Stimulated activated CD8-positive, alpha-beta memory T cell treated with anti-CD3 and anti-CD28 coated beads, Interleukin-4, amount 100 ng/mL, for 48 hours (primary cell): ENCODE data around the gene SAP30BP.
A peak's percentile ranks its signal among the peaks of the same experiment; 100 is the strongest.

Experiments
- DNase-seq: peaks from one replicate; pipeline ENCODE4 v3.0.0-alpha.2; 2020

The SAP30BP gene

DNA sequence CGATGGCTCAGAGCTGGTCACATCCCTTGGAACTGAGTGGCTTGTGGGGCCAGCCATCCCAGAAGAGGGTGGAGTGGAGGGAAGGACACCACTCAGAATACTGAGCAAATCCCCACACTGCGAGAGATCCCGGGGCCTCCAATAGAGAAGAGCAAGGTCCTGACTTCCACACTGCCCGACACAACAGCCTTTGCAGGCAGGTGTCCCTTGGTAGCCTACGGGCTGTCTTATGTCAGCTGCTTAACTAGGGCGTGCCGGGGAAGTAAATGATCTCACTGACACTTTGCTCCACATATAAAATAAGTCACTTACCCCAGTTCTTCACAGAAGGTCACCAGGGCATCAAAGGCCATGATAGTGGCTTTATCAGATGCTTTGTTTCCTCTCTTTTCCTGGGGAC, 16.3 kb upstream of the SAP30BP start:
- DNase-seq: no peak

- no peak for DNase-seq
Measured at GRCh38 chr17:75652341-75652740, 14.8 kb upstream of the SAP30BP start.

- DNase-seq: peak; percentile 54
Measured at GRCh38 chr17:75652934-75653549, 14.1 kb upstream of the SAP30BP start.

GRCh38 chr17:75654176-75654575, 13.0 kb upstream of the SAP30BP start:
- no peak for DNase-seq

GRCh38 chr17:75658237-75658636, 8.9 kb upstream of the SAP30BP start:
- no peak for DNase-seq

DNA sequence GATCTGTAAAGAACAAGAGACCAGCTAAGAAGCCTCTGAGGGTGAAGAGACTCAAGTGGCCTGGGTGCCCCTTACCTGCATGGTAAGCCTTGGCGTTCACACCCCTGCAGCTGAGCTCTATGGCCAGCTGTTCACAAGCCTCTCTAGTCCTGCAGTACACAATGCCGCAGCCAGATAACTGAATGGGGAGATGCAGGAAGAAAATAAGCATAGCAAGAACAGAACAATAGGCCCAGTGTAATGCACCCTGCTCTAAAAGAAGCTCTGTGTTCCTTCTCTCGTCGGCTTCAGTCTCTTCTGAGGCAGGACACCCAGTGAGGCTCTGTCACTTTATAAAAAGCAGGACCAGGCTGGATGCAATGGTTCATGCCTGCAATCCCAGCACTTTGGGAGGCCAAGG, 5.6 kb upstream of the SAP30BP start:
- DNase-seq: no peak

DNA sequence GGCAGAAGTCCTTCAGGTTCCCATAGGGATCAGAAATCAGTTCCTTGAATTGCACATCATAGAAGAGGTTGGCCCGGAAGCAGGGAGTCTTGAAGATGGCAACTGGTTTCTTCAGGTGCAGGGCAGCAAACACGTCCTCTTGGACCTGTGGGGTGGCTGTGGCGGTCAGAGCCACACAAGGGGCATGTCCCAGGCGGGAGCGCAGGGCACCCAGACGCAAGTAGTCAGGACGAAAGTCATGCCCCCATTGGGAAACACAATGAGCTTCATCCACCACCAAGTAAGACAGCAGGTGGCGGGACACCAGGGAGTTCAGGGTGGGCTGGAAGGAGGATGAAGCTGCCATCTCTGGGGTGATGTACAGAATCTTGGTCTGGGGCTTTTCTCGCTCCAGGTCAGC, 4.6 kb upstream of the SAP30BP start:
- no peak for DNase-seq

GRCh38 chr17:75664099-75664549, 3.0 kb upstream of the SAP30BP start:
- no peak for DNase-seq

DNA sequence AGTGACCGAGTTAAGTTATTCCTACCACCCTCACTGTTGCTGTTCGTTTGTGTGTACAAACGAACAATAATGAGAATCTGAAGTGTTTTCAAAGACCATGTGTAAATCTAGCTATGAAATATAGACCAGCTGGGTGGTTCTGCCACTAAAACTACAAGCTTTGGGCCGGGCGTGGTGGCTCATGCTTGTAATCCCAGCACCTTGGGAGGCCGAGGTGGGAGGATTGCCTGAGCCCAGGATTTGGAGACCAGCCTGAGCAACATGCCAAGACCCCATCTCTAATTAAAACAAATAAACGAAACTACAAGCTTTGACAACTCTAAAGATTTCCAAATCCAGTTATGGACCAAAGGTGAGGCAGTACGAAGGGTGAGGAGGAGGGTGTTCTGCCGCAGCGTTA, 1.2 kb upstream of the SAP30BP start:
- no peak for DNase-seq

GRCh38 chr17:75667825-75668224, 687 bp downstream of the SAP30BP start:
- no peak for DNase-seq

DNA sequence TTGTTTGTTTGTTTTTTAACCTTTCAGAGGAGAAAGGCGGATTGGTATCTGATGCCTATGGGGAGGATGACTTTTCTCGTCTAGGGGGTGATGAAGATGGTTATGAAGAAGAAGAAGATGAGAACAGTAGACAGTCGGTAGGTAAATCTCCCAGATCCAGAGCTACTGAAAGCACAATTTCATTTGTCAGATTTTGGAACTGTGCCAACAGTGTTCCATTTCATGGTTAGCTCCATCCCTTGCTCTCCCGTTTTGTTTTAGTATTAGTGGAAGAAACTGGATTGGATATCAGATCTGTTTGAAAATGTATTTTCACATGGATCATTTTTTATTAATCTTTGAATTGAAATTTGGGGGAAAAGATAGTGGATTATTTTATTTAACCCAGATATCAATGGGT, 1.4 kb downstream of the SAP30BP start:
- no peak for DNase-seq

GRCh38 chr17:75670868-75671267, 3.7 kb downstream of the SAP30BP start:
- no peak for DNase-seq

DNA sequence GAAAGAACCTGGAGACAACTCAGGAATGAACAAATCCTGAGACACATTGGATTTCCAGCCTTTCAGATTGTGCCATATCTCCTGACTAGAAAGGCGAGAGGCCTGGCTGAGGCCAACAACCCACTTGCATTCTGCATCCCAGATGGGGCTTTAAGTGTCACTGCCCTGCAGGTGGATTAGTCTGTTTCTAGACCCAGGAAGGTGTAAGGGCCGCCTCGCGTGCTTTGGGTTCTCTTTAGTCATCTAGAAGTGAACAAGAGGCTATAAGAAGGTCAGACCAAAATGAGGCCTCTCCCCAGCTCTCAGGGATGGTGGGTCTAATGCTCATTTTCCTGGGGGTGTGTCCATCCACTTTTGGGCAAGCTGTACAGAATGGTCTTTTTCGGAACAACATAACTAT, 4.9 kb downstream of the SAP30BP start:
- no peak for DNase-seq

- no peak for DNase-seq
Measured at GRCh38 chr17:75673487-75673886, 6.3 kb downstream of the SAP30BP start.

- DNase-seq: no peak
Measured at GRCh38 chr17:75676461-75676860, 9.3 kb downstream of the SAP30BP start.

DNA sequence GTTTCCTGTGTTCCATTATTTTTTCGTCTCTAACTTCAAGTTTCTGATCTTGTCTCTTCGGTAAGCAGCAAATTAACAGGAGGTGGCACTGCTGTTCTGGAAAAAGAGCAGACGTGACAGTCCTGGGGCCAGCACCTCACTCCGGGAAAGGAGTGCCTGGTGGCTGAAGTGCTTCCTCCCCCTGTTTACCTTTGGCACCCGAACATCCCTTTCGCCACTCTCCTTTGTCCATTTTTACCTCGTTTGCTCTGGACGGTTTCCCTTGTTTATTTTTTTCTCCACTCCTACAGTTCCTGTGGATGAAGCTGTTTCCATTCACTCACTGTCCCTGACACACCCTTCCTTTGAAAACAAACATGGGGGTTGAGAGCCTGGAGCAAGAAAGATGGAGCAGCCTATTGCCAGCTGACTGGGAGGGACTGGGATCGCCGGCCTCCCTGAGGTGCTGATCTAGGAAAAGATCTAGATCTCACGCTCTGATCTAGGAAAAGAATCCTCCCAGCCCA, 12.6 kb downstream of the SAP30BP start:
- no peak for DNase-seq

GRCh38 chr17:75680431-75680830, 13.3 kb downstream of the SAP30BP start:
- DNase-seq: no peak

DNA sequence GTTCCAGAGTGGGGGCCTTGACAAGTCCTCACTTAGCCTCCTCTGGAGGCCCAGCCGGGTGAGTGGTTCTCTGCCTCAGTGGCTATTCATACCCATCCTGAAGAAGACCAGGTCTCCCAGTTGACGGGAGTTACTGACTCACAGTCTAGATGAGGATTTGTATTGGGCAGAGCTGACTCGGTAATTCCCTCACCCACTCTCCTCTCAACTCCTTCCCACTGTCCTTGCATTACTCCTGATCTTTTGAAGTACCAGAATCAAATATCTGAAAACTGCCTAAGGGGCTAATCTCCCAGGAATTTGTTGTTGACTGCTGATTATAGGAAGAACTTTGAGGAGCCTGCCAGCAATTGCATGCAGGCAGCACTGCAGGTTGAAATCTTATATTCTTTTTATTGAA, 14.2 kb downstream of the SAP30BP start:
- no peak for DNase-seq

DNA sequence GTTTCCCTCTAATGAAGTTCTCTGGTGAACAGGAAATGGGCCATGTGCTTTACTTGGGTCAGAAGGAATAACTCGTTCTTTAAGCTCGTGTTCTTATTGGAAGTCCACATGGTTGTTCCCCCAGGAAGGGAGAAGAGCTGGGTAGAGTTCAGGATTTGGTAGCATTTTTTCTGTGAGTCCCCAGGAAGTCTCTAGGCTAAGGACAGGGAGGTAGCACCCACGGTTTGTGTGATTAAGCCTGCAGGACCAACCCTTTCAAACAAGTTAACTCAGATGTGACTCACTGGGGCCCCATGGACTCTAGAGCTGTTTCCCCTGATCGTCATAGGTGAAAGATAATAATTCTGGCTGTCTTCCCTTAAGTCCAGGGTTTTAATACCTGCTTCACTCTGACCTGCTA, 16.4 kb downstream of the SAP30BP start:
- DNase-seq: no peak

DNA sequence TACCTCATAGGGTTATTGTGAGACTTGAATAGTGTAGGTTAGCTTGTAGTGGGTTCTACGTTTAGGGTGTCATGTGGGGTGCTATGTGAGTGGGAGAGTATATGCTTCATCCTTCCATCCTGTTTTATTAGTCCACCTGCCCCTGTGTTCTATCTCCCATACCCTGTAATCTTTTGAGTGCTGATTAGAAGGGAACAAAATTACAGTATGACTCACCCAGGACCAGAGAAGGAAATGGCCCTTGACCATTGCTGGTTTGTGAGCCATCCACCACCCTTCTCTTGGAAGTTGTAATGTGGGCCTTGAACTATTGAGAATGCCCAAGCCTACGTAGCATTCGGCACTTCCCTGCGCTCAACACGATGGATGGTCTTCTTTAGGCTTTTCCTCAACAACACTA, 17.1 kb downstream of the SAP30BP start:
- DNase-seq: no peak

DNA sequence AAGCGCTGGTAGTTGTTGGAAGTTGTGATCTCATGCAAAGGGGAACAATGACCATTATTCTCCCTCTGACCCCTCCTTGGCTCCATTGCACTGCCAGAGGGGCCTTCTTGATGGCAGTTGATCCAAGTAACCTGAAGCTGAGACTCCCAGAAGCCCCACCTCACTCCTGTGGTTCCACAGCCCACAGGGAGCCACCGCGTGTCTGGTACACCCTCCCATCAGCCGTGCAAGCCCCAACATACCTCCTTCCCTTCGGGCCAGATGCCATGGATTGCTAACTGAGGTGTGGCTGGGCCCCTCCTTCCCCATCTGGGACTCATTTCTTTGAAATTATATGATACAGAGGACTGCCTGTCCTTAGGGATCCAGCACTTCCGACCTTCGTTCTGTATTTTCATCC, 17.8 kb downstream of the SAP30BP start:
- no peak for DNase-seq

DNA sequence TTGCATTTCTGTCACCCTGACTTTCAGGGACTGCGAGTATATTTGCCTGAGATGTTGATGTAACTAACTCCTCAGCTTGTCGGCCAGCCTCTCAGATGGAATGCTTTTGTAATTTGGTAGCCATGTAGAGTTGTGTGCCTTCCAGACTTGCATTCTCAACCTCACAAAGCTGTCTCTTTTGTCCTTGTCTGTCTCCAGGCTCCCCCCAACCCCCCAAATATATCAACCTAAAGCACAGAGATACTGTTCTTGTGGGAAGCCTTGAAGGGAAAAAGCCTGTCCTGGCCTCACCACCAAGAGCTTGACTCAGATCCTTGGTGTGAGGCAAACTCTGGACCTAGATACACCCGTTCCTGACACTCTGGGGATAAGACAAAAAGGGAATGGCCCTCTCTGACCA, 18.4 kb downstream of the SAP30BP start:
- no peak for DNase-seq

DNA sequence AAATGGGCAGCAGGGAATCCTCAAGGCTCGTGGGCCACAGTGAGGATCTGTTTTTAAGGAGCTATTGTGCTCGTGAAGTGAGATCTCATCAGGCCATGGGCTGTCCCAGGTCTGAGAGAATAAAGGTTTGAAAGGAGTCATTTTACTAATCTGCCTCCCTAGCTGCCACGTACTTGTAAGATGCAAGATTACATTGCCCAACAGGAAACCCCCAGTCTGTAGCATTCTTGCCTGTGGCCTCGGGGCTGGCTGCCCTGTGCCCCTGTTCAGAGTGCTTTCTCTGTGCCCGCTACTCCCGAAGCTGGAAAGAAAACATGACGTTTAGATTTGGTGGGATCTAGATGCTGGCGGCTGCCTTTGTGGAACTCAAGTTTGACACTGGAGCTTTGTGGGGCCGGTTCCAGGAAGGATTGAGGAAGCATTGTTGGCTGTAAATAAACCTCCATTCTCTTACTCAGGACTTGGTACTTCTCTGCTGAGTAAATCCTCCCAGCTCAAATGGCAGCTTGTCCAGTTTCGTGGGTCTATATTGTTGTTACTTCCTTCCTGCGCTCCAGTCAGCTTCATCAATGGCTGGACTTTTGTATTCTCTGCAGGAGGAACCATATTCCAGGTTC, 21.2 kb downstream of the SAP30BP start:
- peak; percentile 44 for DNase-seq

DNA sequence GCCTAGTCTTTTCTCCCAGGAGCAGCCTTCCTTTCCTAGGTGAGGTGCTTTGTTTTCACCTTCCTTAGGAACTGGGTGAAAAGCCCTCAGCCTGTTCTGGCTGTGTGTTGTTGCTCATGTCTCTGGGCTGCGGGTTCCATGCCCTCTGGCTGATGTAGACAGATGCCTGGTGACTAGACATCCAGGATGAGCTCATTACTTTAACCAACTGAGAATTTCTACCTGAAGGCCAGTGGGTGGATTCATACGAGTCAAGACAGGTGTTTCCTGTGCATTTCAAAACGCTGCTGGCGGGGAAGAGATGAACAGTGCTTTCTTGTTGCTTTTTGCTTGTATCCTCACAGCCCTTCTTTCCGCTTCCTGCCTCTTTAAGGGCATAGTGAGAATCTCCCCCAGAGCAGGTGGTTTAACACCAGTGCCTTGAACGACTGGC, 22.3 kb downstream of the SAP30BP start:
- peak; percentile 50 for DNase-seq

- peak; percentile 75 for DNase-seq
Measured at GRCh38 chr17:75691371-75691791, 24.2 kb downstream of the SAP30BP start.
